H1 (cell line): ENCODE results near the gene NIM1K. TPM values are rescaled to one million over a fixed set of nuclear protein-coding genes. Genes with fewer than 3 reads are reported as not detected.

Experiments used
- CTCF ChIA-PET: fragments of 300-600 bp; sonication (Branson Sonifier 250); formaldehyde crosslinking; loops from one replicate; lab custom pipeline; 2021; ENCODE audit not compliant: partially characterized antibody; lab: Charles Lee
- POLR2A ChIA-PET: fragments of 300-600 bp; sonication (Branson Sonifier 250); formaldehyde crosslinking; loops from one replicate; lab custom pipeline; 2021; ENCODE audit warnings: inconsistent platforms; ENCODE audit not compliant: partially characterized antibody; lab: Charles Lee
- DNase-seq, 2 experiments: peaks; one replicate each; pipeline versions ENCODE4 v3.0.0 to v3.0.0-alpha.2; 2010 to 2022; ENCODE audit warnings: low spot score in 2 of 2, low read depth in 1 of 2, mixed read lengths in 1 of 2
- FAIRE-seq: peaks from 2 replicates; lab custom pipeline; 2011; peaks lifted over from hg19 to GRCh38; lab: Jason Lieb, UNC
- H2AFZ ChIP-seq: 2 replicates; pipeline ENCODE4 v1.8.1; 2012; ENCODE audit warnings: low read length, inconsistent platforms
- H2AK5ac ChIP-seq: 2 replicates; pipeline ENCODE4 v1.6.1; 2013; ENCODE audit warnings: low read depth, low read length
- H2BK120ac ChIP-seq: replicated peaks from 2 replicates; pipeline ENCODE3; 2013; ENCODE audit warnings: low read depth, low read length, inconsistent platforms
- H2BK12ac ChIP-seq: 2 replicates; pipeline ENCODE4 v1.6.1; 2013; ENCODE audit warnings: low read depth, low read length
- H2BK15ac ChIP-seq: 2 replicates; pipeline ENCODE4 v1.6.1; 2013; ENCODE audit warnings: low read length
- H2BK20ac ChIP-seq: 2 replicates; pipeline ENCODE4 v1.6.1; 2013; ENCODE audit warnings: low read length
- H2BK5ac ChIP-seq: 2 replicates; pipeline ENCODE4 v1.6.1; 2013; ENCODE audit warnings: low read depth, low read length
- H3K14ac ChIP-seq: 2 replicates; pipeline ENCODE4 v1.6.1; 2013; ENCODE audit warnings: inconsistent platforms; ENCODE audit not compliant: insufficient read length
- H3K18ac ChIP-seq: 2 replicates; pipeline ENCODE4 v1.6.1; 2013; ENCODE audit warnings: low read length; ENCODE audit errors: extremely low read depth
- H3K23ac ChIP-seq: 2 replicates; pipeline ENCODE4 v1.6.1; 2013; ENCODE audit warnings: inconsistent platforms; ENCODE audit not compliant: insufficient read length
- H3K23me2 ChIP-seq: 2 replicates; pipeline ENCODE4 v1.6.1; 2013; ENCODE audit warnings: low read depth, low read length
- H3K27ac ChIP-seq: 2 replicates; pipeline ENCODE4 v1.6.1; 2011; ENCODE audit warnings: low read depth, low read length, inconsistent platforms
- H3K27me3 ChIP-seq, 4 experiments: replicated peaks in 1 of 4; 1 replicate in 1 of 4; 2 replicates in 3 of 4; pipeline versions ENCODE4 v1.6.1 to v1.8.1; 2011 to 2013; ENCODE audit warnings: low read length in 3 of 4, mild to moderate bottlenecking in 3 of 4, inconsistent platforms in 2 of 4, mixed read lengths in 2 of 4, moderate library complexity in 1 of 4; ENCODE audit not compliant: control insufficient read depth in 3 of 4, insufficient read depth in 3 of 4; ENCODE audit errors: extremely low read depth in 1 of 4
- H3K36me3 ChIP-seq, 4 experiments: 2 replicates each; pipeline versions ENCODE4 v1.6.1 to v1.8.1; 2011 to 2013; ENCODE audit warnings: mild to moderate bottlenecking in 4 of 4, low read length in 3 of 4, moderate library complexity in 2 of 4, control low read depth in 1 of 4, inconsistent platforms in 1 of 4; ENCODE audit not compliant: insufficient read depth in 4 of 4, control insufficient read depth in 2 of 4
- H3K4ac ChIP-seq: replicated peaks from 2 replicates; pipeline ENCODE3; 2013; ENCODE audit warnings: low read length, low read depth, mixed read lengths, inconsistent platforms; ENCODE audit not compliant: insufficient read length
- H3K4me1 ChIP-seq, 4 experiments: replicated peaks in 1 of 4; 1 replicate in 1 of 4; 2 replicates in 3 of 4; pipeline versions ENCODE4 v1.6.1 to v1.8.1; 2011 to 2013; ENCODE audit warnings: low read length in 3 of 4, inconsistent platforms in 2 of 4, mixed read lengths in 1 of 4; ENCODE audit not compliant: insufficient read depth in 4 of 4, control insufficient read depth in 3 of 4
- H3K4me2 ChIP-seq, 2 experiments: 2 replicates each; pipeline versions ENCODE4 v1.6.1 to v1.8.1; 2011 to 2013; ENCODE audit warnings: low read depth in 2 of 2, low read length in 2 of 2, control low read depth in 1 of 2, inconsistent platforms in 1 of 2, mild to moderate bottlenecking in 1 of 2; ENCODE audit not compliant: insufficient read depth in 1 of 2
- H3K4me3 ChIP-seq, 4 experiments: fragments of 200-600, 300-600 bp in 1 of 4; sonication (generic), shearing (Covaris generic), sonication (Bioruptor Twin) in 1 of 4; 2 replicates each; pipeline versions ENCODE4 v1.5.1 to v1.8.1; 2011 to 2016; ENCODE audit warnings: low read length in 4 of 4, low read depth in 3 of 4, control low read depth in 2 of 4, inconsistent platforms in 2 of 4, mild to moderate bottlenecking in 2 of 4, mixed read lengths in 1 of 4, moderate library complexity in 1 of 4; ENCODE audit not compliant: insufficient read depth in 2 of 4; ENCODE audit errors: extremely low read depth in 1 of 4
- H3K56ac ChIP-seq: replicated peaks from 2 replicates; pipeline ENCODE3; 2013; ENCODE audit warnings: low read depth, mild to moderate bottlenecking, mixed read lengths, low read length, inconsistent platforms; ENCODE audit not compliant: insufficient read length
- H3K79me1 ChIP-seq: 2 replicates; pipeline ENCODE4 v1.6.1; 2013; ENCODE audit warnings: low read depth, low read length, control low read depth
- H3K79me2 ChIP-seq, 2 experiments: 2 replicates each; pipeline versions ENCODE4 v1.6.1 to v1.8.1; 2012 to 2013; ENCODE audit warnings: low read length in 2 of 2, mild to moderate bottlenecking in 2 of 2, inconsistent platforms in 1 of 2; ENCODE audit not compliant: insufficient read depth in 2 of 2, control insufficient read depth in 1 of 2
- H3K9ac ChIP-seq, 4 experiments: replicated peaks in 1 of 4; 1 replicate in 1 of 4; 2 replicates in 3 of 4; pipeline versions ENCODE4 v1.6.1 to v1.8.1; 2011 to 2013; ENCODE audit warnings: low read depth in 3 of 4, low read length in 3 of 4, control low read depth in 2 of 4, mild to moderate bottlenecking in 2 of 4, moderate library complexity in 2 of 4, inconsistent platforms in 1 of 4; ENCODE audit errors: extremely low read depth in 1 of 4
- H3K9me3 ChIP-seq, 2 experiments: 2 replicates each; pipeline versions ENCODE4 v1.6.1 to v1.8.1; 2012 to 2013; ENCODE audit warnings: mild to moderate bottlenecking in 2 of 2, moderate library complexity in 2 of 2, control low read depth in 1 of 2, inconsistent platforms in 1 of 2, low read depth in 1 of 2, low read length in 1 of 2, mixed read lengths in 1 of 2; ENCODE audit not compliant: insufficient read depth in 2 of 2
- H4K20me1 ChIP-seq, 2 experiments: replicated peaks in 1 of 2; 2 replicates each; pipeline versions ENCODE3 to v1.8.1; 2011 to 2013; ENCODE audit warnings: inconsistent platforms in 2 of 2, low read length in 2 of 2, mild to moderate bottlenecking in 1 of 2; ENCODE audit not compliant: insufficient read depth in 2 of 2, control insufficient read depth in 1 of 2
- H4K5ac ChIP-seq: 2 replicates; pipeline ENCODE4 v1.6.1; 2013; ENCODE audit warnings: low read length, low read depth, mixed read lengths, inconsistent platforms; ENCODE audit not compliant: insufficient read length
- H4K8ac ChIP-seq: 2 replicates; pipeline ENCODE4 v1.8.0; 2013; ENCODE audit warnings: mild to moderate bottlenecking, moderate library complexity, low read length, inconsistent platforms; ENCODE audit not compliant: insufficient read depth; ENCODE audit errors: extremely low read depth
- H4K91ac ChIP-seq: replicated peaks from 2 replicates; pipeline ENCODE3; 2013; ENCODE audit warnings: low read length, mixed read lengths, inconsistent platforms; ENCODE audit not compliant: insufficient read length
- BRCA1 ChIP-seq: IDR thresholded peaks from 2 replicates; pipeline ENCODE4 v1.6.1; 2012; ENCODE audit warnings: low read depth, low read length, improper control_type of control experiment
- CEBPB ChIP-seq: IDR thresholded peaks from 2 replicates; pipeline ENCODE4 v1.6.1; 2012; ENCODE audit warnings: low read depth, low read length
- EGR1 ChIP-seq: IDR thresholded peaks from 2 replicates; pipeline ENCODE4 v1.6.1; 2011; ENCODE audit warnings: low read depth, low read length, borderline replicate concordance
- EP300 ChIP-seq, 2 experiments: IDR thresholded peaks; 1 replicate in 1 of 2; 2 replicates in 1 of 2; pipeline ENCODE4 v1.6.1; 2011 to 2012; ENCODE audit warnings: low read depth in 2 of 2, low read length in 2 of 2, mild to moderate bottlenecking in 2 of 2, borderline replicate concordance in 1 of 2, inconsistent platforms in 1 of 2, moderate library complexity in 1 of 2
- HDAC2 ChIP-seq, 2 experiments: fragments of 300-600 bp in 1 of 2; sonication (generic) in 1 of 2; IDR thresholded peaks; 2 replicates each; pipeline ENCODE4 v1.6.1; 2011 to 2012; ENCODE audit warnings: low read depth in 2 of 2, low read length in 2 of 2, mild to moderate bottlenecking in 2 of 2, moderate library complexity in 2 of 2, borderline replicate concordance in 1 of 2, inconsistent platforms in 1 of 2
- RNF2 ChIP-seq: fragments of 200-900, 300-1000 bp; sonication (generic); IDR thresholded peaks from 2 replicates; pipeline ENCODE4 v1.7.1; 2016; ENCODE audit warnings: borderline replicate concordance, low read depth, mild to moderate bottlenecking, antibody characterized with exemption, low read length; ENCODE audit not compliant: poor library complexity, severe bottlenecking; ENCODE audit errors: missing control alignments
- RXRA ChIP-seq: IDR thresholded peaks from 2 replicates; pipeline ENCODE4 v1.6.1; 2011; ENCODE audit warnings: low read depth, mild to moderate bottlenecking, low read length, moderate library complexity; ENCODE audit not compliant: insufficient read depth
- SIN3A ChIP-seq, 2 experiments: IDR thresholded peaks in 1 of 2; conservative IDR thresholded peaks in 1 of 2; 2 replicates each; pipeline ENCODE4 v1.6.1; 2011 to 2012; ENCODE audit warnings: low read length in 2 of 2, improper control_type of control experiment in 1 of 2, low read depth in 1 of 2, mild to moderate bottlenecking in 1 of 2
- TAF1 ChIP-seq: IDR thresholded peaks from 2 replicates; pipeline ENCODE4 v1.6.1; 2011; ENCODE audit warnings: mild to moderate bottlenecking, low read depth, low read length
- YY1 ChIP-seq: IDR thresholded peaks from 2 replicates; pipeline ENCODE4 v1.6.1; 2011; ENCODE audit warnings: low read depth, mild to moderate bottlenecking, low read length
- WGBS, 2 experiments: shearing (Covaris generic) in 1 of 2; methylation state at CpG; one replicate each; pipeline versions ENCODE4 v1.1.6 to v1.1.7; 2013 to 2015; ENCODE audit warnings: low lambda C conversion rate in 2 of 2, mixed read lengths in 2 of 2, inconsistent platforms in 1 of 2, low coverage in 1 of 2, missing lambda C conversion rate in 1 of 2; ENCODE audit not compliant: insufficient replicate concordance in 2 of 2, insufficient coverage in 1 of 2, insufficient read length in 1 of 2; ENCODE audit errors: extremely low coverage in 1 of 2, missing lambda C conversion rate in 1 of 2; 5-methylcytosine and 5-hydroxymethylcytosine counted together
- polyA plus RNA-seq, 7 experiments: library from polyadenylated mRNA; depleted of rRNA in 3 of 7; stranded (reverse) in 5 of 7; unstranded in 2 of 7; fragments of >200 nt in 5 of 7; fragments of 200-250 nt in 2 of 7; gene quantifications; 1 replicate in 5 of 7; 2 replicates in 1 of 7; 4 replicates in 1 of 7; pipeline versions ENCODE4 v1.2.1 to v1.2.3, GENCODE V29; 2011 to 2013; ENCODE audit warnings: missing spikeins in 2 of 7, mixed read lengths in 2 of 7
- total RNA-seq: library from RNA; stranded (reverse); fragmentation: NEBNext Ultra II Directional; extraction: Animal tissue kit (Norgen Biotek cat#: 25700); gene quantifications from 2 replicates; pipeline ENCODE4 v1.2.1, GENCODE V29; 2021

Gene NIM1K
- total and polyA plus RNA-seq, 2 of the 8 experiments (the other 6 are each of a cell fraction or from before 2014, with no cell fraction given), result not detected

- FAIRE-seq (no peak), DNase-seq (no peak)
- H3K36me3 ChIP-seq, result no peaks in the 10 kb centered on the region
- no peak overlapping the region for H2AK5ac ChIP-seq
- peak; percentile 19 for TF ChIP-seq RNF2
- no peak for TF ChIP-seq EP300 (IDR thresholded peaks at IDR 0.05; ENCODE audit: borderline replicate concordance in 1 of 2, low read depth in 2 of 2, low read length in 2 of 2)
- no peak for TF ChIP-seq BRCA1
- no peak for TF ChIP-seq TAF1
- TF ChIP-seq EGR1, result peak; percentile 80
- peak in 1 of 2 experiments; percentile 81; a peak in 1 of 4 replicates for TF ChIP-seq HDAC2 (IDR thresholded peaks at IDR 0.05; ENCODE audit: borderline replicate concordance in 1 of 2, low read depth in 2 of 2, low read length in 2 of 2)
- peak; percentile 44; the same call in 1 of the 2 replicates for TF ChIP-seq YY1
- no peak for TF ChIP-seq RXRA
- no peak for TF ChIP-seq SIN3A (conservative IDR thresholded peaks at IDR 0.05 in 1 of 2, IDR thresholded peaks at IDR 0.05 in 1 of 2; ENCODE audit: low read depth in 1 of 2, low read length in 2 of 2)
- TF ChIP-seq CEBPB, result peak; percentile 89
- no peak overlapping the region for H2AFZ ChIP-seq
- no peak overlapping the region for H4K8ac ChIP-seq
- no peak overlapping the region for H3K4ac ChIP-seq
- H3K4me2 ChIP-seq, result peak overlapping the region; percentile 86 to 98
- H3K4me1 ChIP-seq, result peaks cover 6 to 10% (median 8%) of the 10 kb centered on the region in 4 experiments
- H2BK20ac ChIP-seq, result no peak overlapping the region
- H3K23me2 ChIP-seq, result peaks cover 17% of the 10 kb centered on the region
- POLR2A ChIA-PET, result interaction anchor here (0.8 to 1.1 kb wide), 3 partner anchors 50 to 290 kb away, joined by 3 read pairs; partner anchors contain the start of genes TMEM267 and ZNF131
- H3K79me2 ChIP-seq, result no peaks in the 10 kb centered on the region
- H3K14ac ChIP-seq, result no peak overlapping the region
- H4K91ac ChIP-seq, result no peak overlapping the region
- H3K9ac ChIP-seq, result no peak overlapping the region
- no peak overlapping the region for H4K5ac ChIP-seq
- H3K9me3 ChIP-seq, result no peaks in the 10 kb centered on the region
- H3K27ac ChIP-seq, result no peak overlapping the region
- H3K27me3 ChIP-seq, result peaks cover 8 to 36% (median 29%) of the 10 kb centered on the region in 4 experiments; a peak in 6 of 7 replicates
- H2BK12ac ChIP-seq, result no peak overlapping the region
- no peak overlapping the region for H2BK15ac ChIP-seq
- H2BK120ac ChIP-seq, result no peak overlapping the region
- no peaks in the 10 kb centered on the region for H3K79me1 ChIP-seq
- peaks cover 0 to 5% of the 10 kb centered on the region in 2 experiments for H4K20me1 ChIP-seq
- H3K23ac ChIP-seq, result no peak overlapping the region
- 4% methylated on average over 12 of the region's 12 CpGs; no CpG with 5 or more reads in 1 of the 2 experiments for WGBS, 2 experiments
- H3K4me3 ChIP-seq, result peak overlapping the region; percentile 34 to 70 (median 47); a peak in 7 of 8 replicates
- no peak overlapping the region for H3K18ac ChIP-seq
- no peak overlapping the region for H3K56ac ChIP-seq
- H2BK5ac ChIP-seq, result no peak overlapping the region
- CTCF ChIA-PET, result interaction anchor here (0.7 to 2.1 kb wide), 8 partner anchors 9 to 291 kb away, joined by 3 to 6 read pairs (median 4); partner anchors contain the start of genes HMGCS1 and TMEM267
Measured at GRCh38 chr5:43193181-43193893, 1.3 kb downstream of the NIM1K start.
